Endothelial cell of umbilical vein (primary cell): ENCODE data around the gene BCAS3. TPM values are rescaled to one million over a fixed set of nuclear protein-coding genes. Genes with fewer than 3 reads are reported as not detected.

Experiments used
- BruUV-seq: library from RNA; stranded (reverse); fragments of 400-500 nt; replicated peaks from 2 replicates; lab custom pipeline; 2021; lab: Mats Ljungman, UMichigan
- CTCF ChIA-PET: fragments of 300-600, 350-600 bp; sonication (Branson Sonifier 250); formaldehyde crosslinking; loops from one replicate; lab custom pipeline; 2021; ENCODE audit warnings: antibody characterized with exemption, inconsistent platforms; lab: Charles Lee
- POLR2A ChIA-PET: fragments of 300-600, 350-600 bp; sonication (Branson Sonifier 250); formaldehyde crosslinking; loops from one replicate; lab custom pipeline; 2021; ENCODE audit warnings: antibody characterized with exemption, inconsistent platforms; lab: Charles Lee
- DNase-seq: peaks from one replicate; pipeline ENCODE4 v3.0.0-alpha.2; 2011; ENCODE audit warnings: low read depth, low spot score
- FAIRE-seq: peaks from 2 replicates; lab custom pipeline; 2011; peaks lifted over from hg19 to GRCh38; lab: Jason Lieb, UNC
- H2AFZ ChIP-seq: 2 replicates; pipeline ENCODE4 v1.6.0; 2012; ENCODE audit warnings: low read depth, low read length, control low read depth, inconsistent platforms
- H3K27ac ChIP-seq: 2 replicates; pipeline ENCODE4 v1.5.1; 2011; ENCODE audit warnings: low read depth, mild to moderate bottlenecking, control low read depth, low read length, moderate library complexity; ENCODE audit not compliant: insufficient read depth
- H3K27me3 ChIP-seq, 2 experiments: 2 replicates each; pipeline versions ENCODE4 v1.6.0 to v1.6.1; 2011; ENCODE audit warnings: low read length in 2 of 2, mixed read lengths in 1 of 2; ENCODE audit not compliant: control insufficient read depth in 2 of 2, insufficient read depth in 2 of 2
- H3K36me3 ChIP-seq, 2 experiments: 2 replicates in 1 of 2; 3 replicates in 1 of 2; pipeline ENCODE4 v1.5.1; 2011; ENCODE audit warnings: low read length in 2 of 2, mild to moderate bottlenecking in 1 of 2, moderate library complexity in 1 of 2; ENCODE audit not compliant: control insufficient read depth in 2 of 2, insufficient read depth in 2 of 2; ENCODE audit errors: extremely low read depth in 1 of 2
- H3K4me1 ChIP-seq: 3 replicates; pipeline ENCODE4 v1.5.1; 2011; ENCODE audit warnings: mild to moderate bottlenecking, low read length; ENCODE audit not compliant: control insufficient read depth, insufficient read depth; ENCODE audit errors: extremely low read depth
- H3K4me2 ChIP-seq: 2 replicates; pipeline ENCODE4 v1.6.1; 2011; ENCODE audit warnings: low read length, control low read depth, mixed read lengths; ENCODE audit not compliant: insufficient read depth
- H3K4me3 ChIP-seq, 3 experiments: fragments of 200-600 bp in 1 of 3; sonication (generic), shearing (Covaris generic) in 1 of 3; replicated peaks in 1 of 3; 2 replicates each; pipeline ENCODE4 v1.5.1; 2011 to 2016; ENCODE audit warnings: control low read depth in 3 of 3, low read length in 3 of 3, mild to moderate bottlenecking in 2 of 3, inconsistent platforms in 1 of 3, low read depth in 1 of 3, moderate library complexity in 1 of 3; ENCODE audit not compliant: insufficient read depth in 1 of 3
- H3K79me2 ChIP-seq: 2 replicates; pipeline ENCODE4 v1.6.0; 2012; ENCODE audit warnings: low read length, inconsistent platforms; ENCODE audit not compliant: control insufficient read depth, insufficient read depth
- H3K9ac ChIP-seq: replicated peaks from 2 replicates; pipeline ENCODE3; 2011; ENCODE audit warnings: low read length, control low read depth; ENCODE audit not compliant: insufficient read depth; ENCODE audit errors: extremely low read depth
- H3K9me1 ChIP-seq: replicated peaks from 3 replicates; pipeline ENCODE4 v1.6.0; 2011; ENCODE audit warnings: mild to moderate bottlenecking, low read length; ENCODE audit not compliant: control insufficient read depth, insufficient read depth; ENCODE audit errors: extremely low read depth
- H3K9me3 ChIP-seq: replicated peaks from 2 replicates; pipeline ENCODE4 v1.5.1; 2012; ENCODE audit warnings: low read length, inconsistent platforms; ENCODE audit not compliant: control insufficient read depth, insufficient read depth
- H4K20me1 ChIP-seq: replicated peaks from 2 replicates; pipeline ENCODE3; 2011; ENCODE audit warnings: mild to moderate bottlenecking, low read length; ENCODE audit not compliant: control insufficient read depth, insufficient read depth; ENCODE audit errors: extremely low read depth
- CTCF ChIP-seq, 2 donors: IDR thresholded peaks; 1 replicate in 1 of 2; 2 replicates in 1 of 2; pipeline ENCODE4 v1.5.1; 2011; ENCODE audit warnings: low read length in 2 of 2, mild to moderate bottlenecking in 2 of 2, moderate library complexity in 2 of 2, control low read depth in 1 of 2, inconsistent platforms in 1 of 2, low read depth in 1 of 2; ENCODE audit not compliant: insufficient read depth in 1 of 2; ENCODE audit errors: extremely low read depth in 1 of 2
- EZH2 ChIP-seq: IDR thresholded peaks from 2 replicates; pipeline ENCODE4 v1.6.1; 2012; ENCODE audit warnings: borderline replicate concordance, low read depth, mild to moderate bottlenecking, moderate library complexity, low read length, inconsistent platforms; ENCODE audit not compliant: severe bottlenecking
- FOS ChIP-seq: IDR thresholded peaks from 2 replicates; pipeline ENCODE4 v1.6.1; 2011; ENCODE audit warnings: mild to moderate bottlenecking, low read length, moderate library complexity, borderline replicate concordance; ENCODE audit not compliant: insufficient read depth
- GATA2 ChIP-seq: IDR thresholded peaks from 2 replicates; pipeline ENCODE4 v1.7.0; 2011; ENCODE audit warnings: low read depth, mild to moderate bottlenecking, moderate library complexity, mixed read lengths, low read length; ENCODE audit not compliant: insufficient read length, insufficient read depth
- JUN ChIP-seq: IDR thresholded peaks from 2 replicates; pipeline ENCODE4 v1.6.1; 2011; ENCODE audit warnings: borderline replicate concordance, low read depth; ENCODE audit not compliant: insufficient read length, insufficient read depth
- MYC ChIP-seq: IDR thresholded peaks from one replicate; pipeline ENCODE4 v1.6.1; 2011; ENCODE audit warnings: mild to moderate bottlenecking, low read depth, low read length
- POLR2A ChIP-seq: IDR thresholded peaks from 2 replicates; pipeline ENCODE4 v1.6.1; 2012; ENCODE audit warnings: low read depth, mild to moderate bottlenecking, control low read depth, low read length
- POLR2AphosphoS5 ChIP-seq: IDR thresholded peaks from 2 replicates; pipeline ENCODE4 v1.6.1; 2012; ENCODE audit warnings: low read depth, mild to moderate bottlenecking, control low read depth, low read length, moderate library complexity; ENCODE audit not compliant: insufficient read depth
- dilution Hi-C: fragments of 300-500 bp; cut with MboI; formaldehyde crosslinking; loops from one replicate; pipeline ENCODE4 v1.15.0; 2019; ENCODE audit warnings: low sequenced_read_pairs; ENCODE audit not compliant: extremely low pct_ligation_motif_present
- intact Hi-C: fragments of 100-400 bp; cut with micrococcal nuclease; formaldehyde crosslinking; loops from one replicate; pipeline ENCODE4 v1.10.0; 2022
- polyA plus RNA-seq, 4 experiments: library from polyadenylated mRNA; depleted of rRNA in 3 of 4; stranded (reverse) in 3 of 4; unstranded in 1 of 4; fragments of >200 nt; gene quantifications; 2 replicates each; pipeline versions ENCODE4 v1.2.1 to v1.2.3, GENCODE V29; 2011 to 2012; ENCODE audit warnings: missing spikeins in 1 of 4
- total RNA-seq: library from RNA; stranded (reverse); gene quantifications from 2 replicates; pipeline ENCODE4 v1.2.3, GENCODE V29; 2021
- TF ChIP-seq, protein P1 (sequence below): IDR thresholded peaks from 2 replicates; pipeline ENCODE4 v1.6.1; 2011; ENCODE audit not compliant: insufficient read depth, insufficient read length

The BCAS3 gene
- total and polyA plus RNA-seq, 2 donors (not counting 3 experiments of a cell fraction or from before 2014, with no cell fraction given) = 8.2 to 16.0 TPM

DNA sequence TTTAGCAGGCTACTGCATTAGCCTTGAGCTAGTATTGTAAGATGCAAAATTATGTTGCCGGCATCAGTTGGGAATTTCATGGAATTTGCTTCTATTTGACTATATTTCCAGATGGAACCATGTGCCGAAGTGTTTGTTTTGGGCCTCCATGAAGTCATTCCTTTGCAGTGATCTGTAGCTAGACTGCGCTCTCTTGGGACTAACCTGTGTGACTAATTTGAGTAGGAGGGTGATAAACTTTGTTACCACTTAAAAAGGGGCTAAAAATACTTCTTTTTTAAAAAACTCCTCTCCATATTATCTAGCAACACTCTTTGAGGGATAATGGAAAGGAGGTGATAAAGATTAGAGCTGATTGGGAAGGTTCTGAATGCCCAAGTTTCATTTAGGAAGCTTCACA, 555.2 kb downstream of the BCAS3 start:
- FAIRE-seq (no peak), DNase-seq (no peak)
- BruUV-seq = no TSS peak
- H3K4me2 ChIP-seq = no peak overlapping the region
- no peaks in the 10 kb centered on the region for H3K79me2 ChIP-seq
- H3K9ac ChIP-seq = no peak overlapping the region
- ChIA-PET CTCF (interaction anchor here (0.6 to 1.5 kb wide), 3 partner anchors 11 to 473 kb away, joined by 3 to 4 read pairs (median 4); no protein-coding TSS in a partner anchor), POLR2A (no interaction called here)
- intact Hi-C loops = no loop called here
- no peak overlapping the region for H3K4me3 ChIP-seq
- no peak overlapping the region for H3K27ac ChIP-seq
- TF ChIP-seq POLR2A = no peak
- no peak for TF ChIP-seq GATA2
- no peak for TF ChIP-seq JUN
- no peak for TF ChIP-seq CTCF (IDR thresholded peaks at IDR 0.05; ENCODE audit: extremely low read depth in 1 of 2, insufficient read depth in 1 of 2, low read depth in 1 of 2, low read length in 2 of 2)
- TF ChIP-seq MYC = no peak
- no peak for TF ChIP-seq POLR2AphosphoS5
- no peak for TF ChIP-seq FOS
- no peak for TF ChIP-seq EZH2
- TF ChIP-seq, protein P1, sequence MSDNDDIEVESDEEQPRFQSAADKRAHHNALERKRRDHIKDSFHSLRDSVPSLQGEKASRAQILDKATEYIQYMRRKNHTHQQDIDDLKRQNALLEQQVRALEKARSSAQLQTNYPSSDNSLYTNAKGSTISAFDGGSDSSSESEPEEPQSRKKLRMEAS = no peak
- no peaks in the 10 kb centered on the region for H3K9me1 ChIP-seq
- dilution Hi-C loops = no loop called here
- H3K9me3 ChIP-seq = no peaks in the 10 kb centered on the region
- no peaks in the 10 kb centered on the region for H3K4me1 ChIP-seq
- H2AFZ ChIP-seq = no peak overlapping the region
- no peaks in the 10 kb centered on the region for H3K27me3 ChIP-seq
- no peaks in the 10 kb centered on the region for H4K20me1 ChIP-seq
- no peaks in the 10 kb centered on the region for H3K36me3 ChIP-seq
